Nephron progenitor cell (in vitro differentiated cells): Measurements from ENCODE around the gene GATAD2B.

Experiments
- DNase-seq: peaks from one replicate; pipeline ENCODE4 v3.0.0; 2021
- H3K27ac Mint-ChIP-seq: 2 replicates; pipeline ENCODE4 v1.8.0; 2021; ENCODE audit warnings: mild to moderate bottlenecking, moderate library complexity, mixed read lengths
- H3K27me3 Mint-ChIP-seq: 2 replicates; pipeline ENCODE4 v1.8.0; 2021; ENCODE audit warnings: mild to moderate bottlenecking, low read depth, mixed read lengths; ENCODE audit not compliant: poor library complexity
- H3K36me3 Mint-ChIP-seq: 2 replicates; pipeline ENCODE4 v1.8.0; 2021; ENCODE audit warnings: low read depth, mixed read lengths
- H3K4me1 Mint-ChIP-seq: 2 replicates; pipeline ENCODE4 v1.8.0; 2021; ENCODE audit warnings: mixed read lengths
- H3K4me3 Mint-ChIP-seq: 2 replicates; pipeline ENCODE4 v1.8.0; 2021; ENCODE audit warnings: mild to moderate bottlenecking, moderate library complexity, mixed read lengths
- H3K9me3 Mint-ChIP-seq: 2 replicates; pipeline ENCODE4 v1.8.0; 2021; ENCODE audit warnings: mild to moderate bottlenecking, moderate library complexity, mixed read lengths
- CTCF ChIP-seq: fragments of 200-600 bp; sonication (generic); IDR thresholded peaks from 2 replicates; pipeline ENCODE4 v1.5.0; 2021; ENCODE audit warnings: antibody characterized with exemption

Gene GATAD2B

GRCh38 chr1:153776352-153776751 is 146.4 kb downstream of the GATAD2B start:
- peaks cover 22% of the 10 kb centered on the region for H3K36me3 Mint-ChIP-seq
- H3K27me3 Mint-ChIP-seq: no peaks in the 10 kb centered on the region
- TF ChIP-seq CTCF: no peak
- H3K4me3 Mint-ChIP-seq: peak overlapping the region; percentile 88
- H3K27ac Mint-ChIP-seq: no peak overlapping the region
- no peaks in the 10 kb centered on the region for H3K9me3 Mint-ChIP-seq
- DNase-seq: no peak
- H3K4me1 Mint-ChIP-seq: peaks cover 50% of the 10 kb centered on the region

GRCh38 chr1:153775458-153776327 is 147.1 kb downstream of the GATAD2B start:
- Mint-ChIP-seq H3K27ac (no peak overlapping the region), H3K9me3 (no peaks in the 10 kb centered on the region)

GRCh38 chr1:153774780-153775457 is 147.9 kb downstream of the GATAD2B start, which contains the start of gene SLC27A3:
Gene SLC27A3 (plus strand): TSS chr1:153775407. CDS start chr1:153775498, 91 bp downstream.
- Mint-ChIP-seq H3K27ac (no peak within 1 kb of the TSS), H3K36me3 (peaks cover 22% of the 10 kb centered on the region), H3K27me3 (peaks cover under 1% of the 10 kb centered on the region), H3K9me3 (no peaks in the 10 kb centered on the region), H3K4me1 (peaks cover 64% of the 10 kb centered on the region), H3K4me3 (peak within 1 kb of the TSS; percentile 88)
- DNase-seq: peak; percentile 51
- TF ChIP-seq CTCF: no peak

More at GRCh38 chr1:153775458-153776327, 147.1 kb downstream of the GATAD2B start:
- Mint-ChIP-seq H3K36me3 (peaks cover 22% of the 10 kb centered on the region), H3K4me1 (peaks cover 57% of the 10 kb centered on the region), H3K4me3 (peak overlapping the region; percentile 88), H3K27me3 (no peaks in the 10 kb centered on the region)
- no peak for TF ChIP-seq CTCF
- DNase-seq: peak; percentile 82

GRCh38 chr1:153774026-153774595 is 148.7 kb downstream of the GATAD2B start:
- no peak for TF ChIP-seq CTCF
- Mint-ChIP-seq H3K27ac (no peak overlapping the region), H3K4me1 (peaks cover 67% of the 10 kb centered on the region), H3K36me3 (peaks cover 28% of the 10 kb centered on the region), H3K4me3 (peak overlapping the region; percentile 88), H3K27me3 (peaks cover 4% of the 10 kb centered on the region), H3K9me3 (no peaks in the 10 kb centered on the region)
- no peak for DNase-seq

DNA sequence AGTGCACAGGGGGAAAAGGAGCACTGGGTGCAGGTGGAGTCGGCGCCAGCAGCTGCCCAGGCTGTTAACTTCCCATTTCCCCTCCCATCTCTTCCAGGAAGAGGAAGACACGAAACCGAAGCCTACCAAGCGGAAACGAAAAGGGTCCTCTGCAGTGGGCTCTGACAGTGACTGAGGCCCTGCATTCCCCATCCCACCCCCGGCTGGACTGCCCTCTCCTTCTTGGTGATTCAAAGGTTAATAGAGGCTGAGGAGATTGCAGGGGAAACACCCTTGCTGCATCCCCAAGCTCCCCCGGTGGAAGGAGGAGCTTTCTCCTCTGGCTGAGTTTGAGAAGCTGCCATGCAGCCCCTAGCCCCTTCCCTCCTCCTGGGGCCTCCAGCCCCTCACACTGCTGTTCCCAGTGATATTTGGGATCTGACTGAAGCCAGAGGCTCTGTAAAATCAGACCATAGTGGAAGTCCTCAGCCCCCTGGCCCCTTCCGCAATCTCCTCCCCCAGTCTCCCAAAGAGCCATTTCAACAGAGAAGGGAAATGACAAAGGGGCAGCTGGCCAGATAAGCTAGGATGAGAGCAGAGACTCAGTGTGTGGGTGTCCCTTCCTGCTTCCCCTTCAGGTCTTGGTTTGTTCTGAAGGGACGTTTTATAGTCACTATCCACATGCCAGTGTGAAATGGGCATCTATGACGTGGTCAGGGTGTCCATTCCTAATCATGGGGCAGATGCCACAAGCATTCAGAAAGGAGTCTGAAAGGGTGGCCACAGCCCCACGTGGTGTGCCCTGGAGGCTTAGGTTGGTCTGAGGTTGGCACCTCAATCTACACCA is 149.5 kb downstream of the GATAD2B start:
- H3K4me1 Mint-ChIP-seq: peaks cover 59% of the 10 kb centered on the region
- peak overlapping the region; percentile 18 for H3K4me3 Mint-ChIP-seq
- peaks cover 4% of the 10 kb centered on the region for H3K27me3 Mint-ChIP-seq

More for the DNA sequence above, 149.5 kb downstream of the GATAD2B start:
- Mint-ChIP-seq H3K36me3 (peaks cover 35% of the 10 kb centered on the region), H3K9me3 (no peaks in the 10 kb centered on the region), H3K27ac (no peak overlapping the region)
- no peak for TF ChIP-seq CTCF
- DNase-seq: no peak
